ENCODE data around the gene LRRC72. TPM values are rescaled to one million over a fixed set of nuclear protein-coding genes. Genes with fewer than 3 reads are reported as not detected.

The LRRC72 gene
- total RNA-seq, 2 donors from 2014 or later = not detected

- H3K36me3 Mint-ChIP-seq (ENCODE audit: low read depth) = no peaks in the 10 kb centered on the region
- no peaks in the 10 kb centered on the region for H3K27me3 ChIP-seq (ENCODE audit: control insufficient read depth, insufficient read depth, low read length, poor library complexity, severe bottlenecking)
- no peak overlapping the region for H3K27ac ChIP-seq (ENCODE audit: low read depth, low read length)
- H3K9me3 Mint-ChIP-seq = no peaks in the 10 kb centered on the region
- no peak overlapping the region for H3K9ac ChIP-seq (ENCODE audit: extremely low read depth, low read length, poor library complexity, severe bottlenecking)
- H3K27me3 Mint-ChIP-seq (ENCODE audit: insufficient read depth) = no peaks in the 10 kb centered on the region
- H3K4me3 Mint-ChIP-seq = no peak overlapping the region
- no peak for TF ChIP-seq CTCF (conservative IDR thresholded peaks at IDR 0.05)
- H3K4me1 ChIP-seq (ENCODE audit: control insufficient read depth, insufficient read depth, low read length) = peaks cover 10% of the 10 kb centered on the region
- peaks cover 10% of the 10 kb centered on the region for H3K4me1 Mint-ChIP-seq
- no peaks in the 10 kb centered on the region for H3K36me3 ChIP-seq (ENCODE audit: control insufficient read depth, insufficient read depth, low read length)
- WGBS, 2 experiments (ENCODE audit: insufficient coverage in 1 of 2, insufficient read length in 1 of 2) = 82% methylated on average over 2 of the region's 2 CpGs; no CpG with 5 or more reads in 1 of the 2 experiments
- no peak overlapping the region for H3K4me3 ChIP-seq (ENCODE audit: low read length)
- H3K9me3 ChIP-seq (ENCODE audit: control insufficient read depth, low read length) = no peaks in the 10 kb centered on the region
- H3K27ac Mint-ChIP-seq = no peak overlapping the region
- no peak for DNase-seq
These were observed 21.8 kb downstream of the LRRC72 start for GRCh38 chr7:16548428-16548827.

DNA sequence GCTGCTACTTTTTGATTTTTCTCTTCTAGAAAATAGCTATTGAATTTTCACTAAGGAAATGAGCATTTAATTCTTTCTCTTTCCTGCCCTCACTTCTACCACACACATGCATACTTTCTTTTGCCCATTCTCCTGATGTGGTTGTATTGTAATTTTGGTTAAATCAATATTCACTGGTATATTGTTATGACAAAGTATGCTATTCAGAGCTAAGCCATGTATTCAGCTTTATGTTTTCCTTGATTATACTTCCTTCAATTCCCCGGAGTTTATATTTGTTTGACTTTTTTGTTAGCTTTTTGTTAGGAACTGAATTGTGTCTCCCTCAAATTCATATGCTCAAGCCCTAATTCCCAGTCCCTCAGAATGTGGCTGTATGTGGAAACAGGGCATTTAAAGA is 24.0 kb downstream of the LRRC72 start:
- Mint-ChIP-seq H3K36me3 (ENCODE audit: low read depth) (no peaks in the 10 kb centered on the region), H3K4me3 (no peak overlapping the region), H3K9me3 (no peaks in the 10 kb centered on the region), H3K27me3 (ENCODE audit: insufficient read depth) (no peaks in the 10 kb centered on the region), H3K4me1 (no peaks in the 10 kb centered on the region), H3K27ac (no peak overlapping the region)
- Histone ChIP-seq H3K4me1 (ENCODE audit: control insufficient read depth, insufficient read depth, low read length) (no peaks in the 10 kb centered on the region), H3K27ac (ENCODE audit: low read depth, low read length) (no peak overlapping the region), H3K27me3 (ENCODE audit: control insufficient read depth, insufficient read depth, low read length, poor library complexity, severe bottlenecking) (no peaks in the 10 kb centered on the region), H3K4me3 (ENCODE audit: low read length) (no peak overlapping the region), H3K36me3 (ENCODE audit: control insufficient read depth, insufficient read depth, low read length) (no peaks in the 10 kb centered on the region), H3K9ac (ENCODE audit: extremely low read depth, low read length, poor library complexity, severe bottlenecking) (no peak overlapping the region), H3K9me3 (ENCODE audit: control insufficient read depth, low read length) (no peaks in the 10 kb centered on the region)
- TF ChIP-seq CTCF (conservative IDR thresholded peaks at IDR 0.05) = no peak
- 100% methylated on average over 1 of the region's 1 CpG; no CpG with 5 or more reads in 1 of the 2 experiments for WGBS, 2 experiments (ENCODE audit: insufficient coverage in 1 of 2, insufficient read length in 1 of 2)
- DNase-seq = no peak

DNA sequence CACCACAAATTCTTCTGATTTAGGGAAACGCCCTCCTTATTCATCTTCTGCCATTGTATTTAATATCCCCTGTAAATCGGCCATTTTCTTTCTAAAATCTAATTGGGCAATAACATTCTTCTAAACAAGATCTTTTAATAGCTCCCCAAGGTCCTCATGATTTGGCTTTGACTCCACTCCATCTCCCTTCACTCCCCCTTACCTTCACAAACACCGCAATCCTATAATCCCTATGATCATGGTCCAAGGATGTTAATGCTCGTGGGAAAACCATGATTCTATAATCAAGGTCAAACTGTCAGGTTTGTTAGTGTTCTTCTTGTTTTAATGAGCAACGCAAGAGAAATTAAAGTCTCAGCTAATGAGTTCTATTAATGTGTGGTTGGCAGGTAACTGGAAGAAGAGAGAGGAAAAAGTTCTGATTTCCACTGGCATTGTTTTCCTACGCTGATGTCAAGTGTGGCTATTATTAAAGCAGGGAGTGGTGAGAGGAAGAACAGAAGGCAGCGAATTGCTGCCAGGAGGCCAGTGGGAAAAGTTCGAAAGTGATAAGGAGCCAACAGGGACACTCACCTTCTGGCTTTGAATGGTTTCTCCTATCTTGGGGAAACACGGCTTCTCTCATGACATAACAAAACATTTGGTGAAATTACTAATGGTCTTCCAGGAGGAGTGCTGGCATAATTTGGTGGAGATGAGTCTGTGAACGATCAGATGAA is 28.1 kb downstream of the LRRC72 start:
- H3K9me3 ChIP-seq (ENCODE audit: control insufficient read depth, low read length) = no peaks in the 10 kb centered on the region
- no peak overlapping the region for H3K4me3 ChIP-seq (ENCODE audit: low read length)
- Mint-ChIP-seq H3K4me3 (no peak overlapping the region), H3K36me3 (ENCODE audit: low read depth) (no peaks in the 10 kb centered on the region), H3K4me1 (no peaks in the 10 kb centered on the region), H3K9me3 (no peaks in the 10 kb centered on the region), H3K27ac (no peak overlapping the region), H3K27me3 (ENCODE audit: insufficient read depth) (no peaks in the 10 kb centered on the region)
- DNase-seq = no peak
- no peaks in the 10 kb centered on the region for H3K4me1 ChIP-seq (ENCODE audit: control insufficient read depth, insufficient read depth, low read length)
- TF ChIP-seq CTCF (conservative IDR thresholded peaks at IDR 0.05) = no peak
- no peak overlapping the region for H3K27ac ChIP-seq (ENCODE audit: low read depth, low read length)
- no peaks in the 10 kb centered on the region for H3K27me3 ChIP-seq (ENCODE audit: control insufficient read depth, insufficient read depth, low read length, poor library complexity, severe bottlenecking)
- no peak overlapping the region for H3K9ac ChIP-seq (ENCODE audit: extremely low read depth, low read length, poor library complexity, severe bottlenecking)
- 93 to 94% methylated on average over 9 to 10 of the region's 10 CpGs for WGBS, 2 experiments (ENCODE audit: insufficient coverage in 1 of 2, insufficient read length in 1 of 2)
- no peaks in the 10 kb centered on the region for H3K36me3 ChIP-seq (ENCODE audit: control insufficient read depth, insufficient read depth, low read length)
